Loucy (cell line): ENCODE data around the gene OXCT2.

Experiments used
- H2AFZ ChIP-seq: fragments of 200-600 bp; sonication (generic); 2 replicates; pipeline ENCODE4 v1.6.0; 2016; ENCODE audit warnings: antibody characterized with exemption, mild to moderate bottlenecking, low read length, moderate library complexity
- H3F3A ChIP-seq: fragments of 200-600 bp; 2 replicates; pipeline ENCODE4 v1.6.0; 2016; ENCODE audit warnings: antibody characterized with exemption, low read depth, mild to moderate bottlenecking
- H3K27me3 ChIP-seq: fragments of 200-600 bp; sonication (generic); 2 replicates; pipeline ENCODE4 v1.6.1; 2014; ENCODE audit warnings: low read length, mild to moderate bottlenecking; ENCODE audit not compliant: insufficient read depth, poor library complexity, severe bottlenecking
- H3K36me3 ChIP-seq: fragments of 200-600 bp; sonication (generic); 2 replicates; pipeline ENCODE4 v1.6.1; 2016; ENCODE audit warnings: low read length; ENCODE audit not compliant: insufficient read depth
- H3K4me1 ChIP-seq: fragments of 200-600 bp; sonication (generic); 2 replicates; pipeline ENCODE4 v1.5.1; 2014; ENCODE audit warnings: low read length, mild to moderate bottlenecking; ENCODE audit not compliant: insufficient read depth, poor library complexity, severe bottlenecking
- H3K4me2 ChIP-seq: fragments of 200-600 bp; sonication (generic); 2 replicates; pipeline ENCODE4 v1.6.0; 2014; ENCODE audit warnings: antibody characterized with exemption, low read length, low read depth, mild to moderate bottlenecking; ENCODE audit not compliant: poor library complexity, severe bottlenecking
- H3K4me3 ChIP-seq: fragments of 200-600 bp; sonication (generic); 2 replicates; pipeline ENCODE4 v1.5.1; 2014; ENCODE audit warnings: low read length, mild to moderate bottlenecking, mixed read lengths; ENCODE audit not compliant: poor library complexity, severe bottlenecking
- H3K79me2 ChIP-seq: fragments of 200-600 bp; sonication (generic); 2 replicates; pipeline ENCODE4 v1.6.1; 2014; ENCODE audit warnings: low read length; ENCODE audit not compliant: insufficient read depth
- H3K9ac ChIP-seq: fragments of 200-600 bp; sonication (generic); 2 replicates; pipeline ENCODE4 v1.6.0; 2014; ENCODE audit warnings: mild to moderate bottlenecking, low read depth, low read length, moderate library complexity; ENCODE audit not compliant: poor library complexity, severe bottlenecking
- H3K9me2 ChIP-seq: fragments of 200-600 bp; sonication (generic); replicated peaks from 2 replicates; pipeline ENCODE4 v1.6.1; 2016; ENCODE audit warnings: low read depth, low read length, mixed read lengths
- H3K9me3 ChIP-seq: fragments of 200-600 bp; sonication (generic); 2 replicates; pipeline ENCODE4 v1.6.1; 2014; ENCODE audit warnings: mild to moderate bottlenecking, antibody characterized with exemption, low read length, low read depth; ENCODE audit not compliant: insufficient read depth
- H4K20me1 ChIP-seq: fragments of 200-600 bp; sonication (generic); 2 replicates; pipeline ENCODE4 v1.6.0; 2014; ENCODE audit warnings: antibody characterized with exemption, low read length, mild to moderate bottlenecking; ENCODE audit not compliant: insufficient read depth, poor library complexity, severe bottlenecking
- EZH2phosphoT487 ChIP-seq: fragments of 200-600 bp; IDR thresholded peaks from 2 replicates; pipeline ENCODE4 v1.6.1; 2018; ENCODE audit warnings: antibody characterized with exemption, mild to moderate bottlenecking, moderate library complexity, borderline replicate concordance
- TF ChIP-seq, protein P1 (sequence below): fragments of 200-600 bp; sonication (generic); conservative IDR thresholded peaks from 2 replicates; pipeline ENCODE4 v1.5.1; 2014; ENCODE audit warnings: mild to moderate bottlenecking, antibody characterized with exemption, low read length

The OXCT2 gene

GRCh38 chr1:39795651-39796050 is 24.5 kb upstream of the OXCT2 start:
- Histone ChIP-seq H3K4me3 (no peak overlapping the region), H3K79me2 (no peaks in the 10 kb centered on the region), H3K27me3 (no peaks in the 10 kb centered on the region), H3K9me2 (no peaks in the 10 kb centered on the region), H4K20me1 (no peaks in the 10 kb centered on the region), H3K4me2 (no peak overlapping the region), H3K9ac (no peak overlapping the region), H2AFZ (no peak overlapping the region), H3K4me1 (no peaks in the 10 kb centered on the region), H3K36me3 (no peaks in the 10 kb centered on the region), H3K9me3 (no peaks in the 10 kb centered on the region), H3F3A (no peaks in the 10 kb centered on the region)
- no peak for TF ChIP-seq EZH2phosphoT487
- TF ChIP-seq, protein P1, sequence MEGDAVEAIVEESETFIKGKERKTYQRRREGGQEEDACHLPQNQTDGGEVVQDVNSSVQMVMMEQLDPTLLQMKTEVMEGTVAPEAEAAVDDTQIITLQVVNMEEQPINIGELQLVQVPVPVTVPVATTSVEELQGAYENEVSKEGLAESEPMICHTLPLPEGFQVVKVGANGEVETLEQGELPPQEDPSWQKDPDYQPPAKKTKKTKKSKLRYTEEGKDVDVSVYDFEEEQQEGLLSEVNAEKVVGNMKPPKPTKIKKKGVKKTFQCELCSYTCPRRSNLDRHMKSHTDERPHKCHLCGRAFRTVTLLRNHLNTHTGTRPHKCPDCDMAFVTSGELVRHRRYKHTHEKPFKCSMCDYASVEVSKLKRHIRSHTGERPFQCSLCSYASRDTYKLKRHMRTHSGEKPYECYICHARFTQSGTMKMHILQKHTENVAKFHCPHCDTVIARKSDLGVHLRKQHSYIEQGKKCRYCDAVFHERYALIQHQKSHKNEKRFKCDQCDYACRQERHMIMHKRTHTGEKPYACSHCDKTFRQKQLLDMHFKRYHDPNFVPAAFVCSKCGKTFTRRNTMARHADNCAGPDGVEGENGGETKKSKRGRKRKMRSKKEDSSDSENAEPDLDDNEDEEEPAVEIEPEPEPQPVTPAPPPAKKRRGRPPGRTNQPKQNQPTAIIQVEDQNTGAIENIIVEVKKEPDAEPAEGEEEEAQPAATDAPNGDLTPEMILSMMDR = no peak

DNA sequence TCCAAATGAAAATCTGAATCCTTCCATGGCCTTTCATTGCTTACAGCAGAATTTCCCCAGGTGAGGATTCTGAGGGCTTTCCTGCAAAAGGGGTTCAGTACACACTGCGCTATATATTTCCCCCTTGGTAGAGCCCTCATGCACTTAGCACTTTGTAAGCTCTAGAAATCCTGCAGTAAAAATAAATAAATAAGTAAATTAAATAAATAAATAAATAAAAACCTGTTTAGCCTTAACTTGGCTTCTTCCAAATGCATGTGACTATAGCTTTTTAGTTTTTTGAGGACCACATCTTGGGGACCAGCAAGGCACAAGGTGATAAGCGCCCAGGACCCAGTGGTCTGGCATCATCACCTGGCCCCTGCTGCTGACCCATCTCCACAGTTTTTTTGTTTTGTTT is 20.7 kb upstream of the OXCT2 start:
- Histone ChIP-seq H3K9me2 (no peaks in the 10 kb centered on the region), H3F3A (no peaks in the 10 kb centered on the region), H4K20me1 (no peaks in the 10 kb centered on the region), H3K4me3 (no peak overlapping the region), H3K79me2 (no peaks in the 10 kb centered on the region), H3K27me3 (no peaks in the 10 kb centered on the region), H2AFZ (no peak overlapping the region), H3K9me3 (no peaks in the 10 kb centered on the region), H3K9ac (no peak overlapping the region), H3K4me2 (no peak overlapping the region), H3K4me1 (no peaks in the 10 kb centered on the region), H3K36me3 (no peaks in the 10 kb centered on the region)
- TF ChIP-seq, protein P1 = no peak
- no peak for TF ChIP-seq EZH2phosphoT487

DNA sequence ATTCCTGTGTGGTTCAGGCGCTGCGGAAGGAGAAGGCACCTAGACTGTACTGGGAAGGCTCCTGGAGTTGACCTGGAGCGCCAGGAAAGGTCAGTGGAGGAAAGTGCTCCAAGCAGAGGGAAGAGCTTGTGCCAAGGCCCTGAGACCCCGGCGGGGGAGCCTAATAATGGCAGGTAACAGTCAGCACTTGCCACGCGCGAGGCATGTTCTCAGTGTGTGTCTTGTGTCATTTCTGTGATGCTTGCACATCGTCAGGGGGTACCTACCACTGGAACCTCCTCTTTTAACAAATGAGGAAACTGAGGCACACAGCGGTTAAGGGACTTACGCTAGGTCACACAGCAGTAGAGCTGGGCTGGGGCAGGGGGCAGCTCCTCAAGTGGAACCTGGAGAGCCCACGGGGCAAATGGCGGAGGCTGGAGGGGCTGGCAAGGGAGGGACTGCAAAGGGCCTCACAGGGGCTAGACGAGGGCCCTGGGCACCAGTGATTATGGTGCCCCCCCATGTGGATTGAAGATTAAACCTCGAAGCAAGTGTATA is 18.5 kb upstream of the OXCT2 start:
- H3K27me3 ChIP-seq = no peaks in the 10 kb centered on the region

More for the DNA sequence above, 18.5 kb upstream of the OXCT2 start:
- no peak overlapping the region for H3K4me3 ChIP-seq
- H4K20me1 ChIP-seq = no peaks in the 10 kb centered on the region
- no peak overlapping the region for H3K4me2 ChIP-seq
- TF ChIP-seq, protein P1 = no peak
- TF ChIP-seq EZH2phosphoT487 = no peak
- H3K9me2 ChIP-seq = no peaks in the 10 kb centered on the region
- H3F3A ChIP-seq = no peaks in the 10 kb centered on the region
- H3K9ac ChIP-seq = no peak overlapping the region
- H2AFZ ChIP-seq = no peak overlapping the region
- H3K9me3 ChIP-seq = no peaks in the 10 kb centered on the region
- H3K4me1 ChIP-seq = no peaks in the 10 kb centered on the region
- no peaks in the 10 kb centered on the region for H3K79me2 ChIP-seq
- H3K36me3 ChIP-seq = no peaks in the 10 kb centered on the region
